Thyroid gland (tissue), 4 donors: ENCODE results near the gene ABCA5. TPM values are rescaled to one million over a fixed set of nuclear protein-coding genes. Genes with fewer than 3 reads are reported as not detected.
A peak's percentile ranks its signal among the peaks of the same experiment; 100 is the strongest.

ENCODE experiments used
- DNase-seq, 2 donors: peaks; one replicate each; pipeline ENCODE4 v3.0.0-alpha.2; 2019
- H3K27ac ChIP-seq, 3 donors: fragments of 200-600 bp; sonication (generic); 1 replicate in 2 of 3; 2 replicates in 1 of 3; pipeline ENCODE4 v1.5.1; 2016 to 2019; ENCODE audit warnings: mild to moderate bottlenecking in 1 of 3, moderate library complexity in 1 of 3
- H3K27me3 ChIP-seq: fragments of 200-600 bp; sonication (generic); one replicate; pipeline ENCODE4 v1.5.1; 2019
- H3K36me3 ChIP-seq, 2 donors: fragments of 200-600 bp; sonication (generic); one replicate each; pipeline ENCODE4 v1.5.1; 2016 to 2019
- H3K4me1 ChIP-seq, 2 donors: fragments of 200-600 bp; sonication (generic); one replicate each; pipeline ENCODE4 v1.5.1; 2017 to 2019
- H3K4me3 ChIP-seq, 3 donors: fragments of 200-600 bp; sonication (generic); replicated peaks in 1 of 3; 1 replicate in 2 of 3; 2 replicates in 1 of 3; pipeline ENCODE4 v1.5.1; 2016; ENCODE audit warnings: mild to moderate bottlenecking in 1 of 3
- H3K9me3 ChIP-seq: fragments of 200-600 bp; sonication (generic); one replicate; pipeline ENCODE4 v1.5.1; 2017
- CTCF ChIP-seq, 6 experiments: fragments of 200-600 bp in 3 of 6; fragments of 450-650 bp in 3 of 6; sonication (generic) in 3 of 6; IDR thresholded peaks; one replicate each; pipeline ENCODE4 v1.5.1; 2016 to 2019; ENCODE audit warnings: antibody characterized with exemption in 6 of 6, mild to moderate bottlenecking in 2 of 6, inconsistent platforms in 1 of 6, moderate library complexity in 1 of 6
- POLR2A ChIP-seq, 2 donors: fragments of 450-650 bp; IDR thresholded peaks; one replicate each; pipeline ENCODE4 v1.6.1; 2017; ENCODE audit warnings: antibody characterized with exemption in 2 of 2, mild to moderate bottlenecking in 2 of 2, moderate library complexity in 1 of 2
- WGBS, 2 donors: methylation state at CpG; one replicate each; pipeline ENCODE4 v1.1.5; 2017; 5-methylcytosine and 5-hydroxymethylcytosine counted together
- intact Hi-C: fragments of 100-400 bp; cut with DNase I; formaldehyde crosslinking; loops from one replicate; pipeline ENCODE4 v1.15.1; 2023
- total RNA-seq, 4 donors: library from RNA; depleted of rRNA; stranded (reverse); fragments of >200 nt; gene quantifications; one replicate each; pipeline ENCODE4 v1.2.3, GENCODE V29; 2016

Gene ABCA5
- total RNA-seq, 4 donors from 2014 or later: 39.2 to 69.0 (median 52.3) TPM

- DNase-seq: no peak
- intact Hi-C loops: no loop called here
- Histone ChIP-seq H3K4me1 (peaks cover 7 to 8% of the 10 kb centered on the region in 2 donors), H3K4me3 (peak overlapping the region; percentile 57 to 90 (median 86)), H3K9me3 (no peaks in the 10 kb centered on the region), H3K27me3 (no peaks in the 10 kb centered on the region), H3K27ac (peak overlapping the region; percentile 83 to 89 (median 84)), H3K36me3 (no peaks in the 10 kb centered on the region)
- WGBS, 2 donors: 0 to 1% methylated on average over 27 to 28 of the region's 51 CpGs
- TF ChIP-seq POLR2A (IDR thresholded peaks at IDR 0.05) (peak in 1 of 2 donors; percentile 29), CTCF (IDR thresholded peaks at IDR 0.05) (no peak)
Observed at GRCh38 chr17:69326377-69327059, 415 bp downstream of the ABCA5 start.

GRCh38 chr17:69325518-69326376, 1.2 kb downstream of the ABCA5 start:
- intact Hi-C loops: no loop called here
- Histone ChIP-seq H3K36me3 (no peaks in the 10 kb centered on the region), H3K9me3 (no peaks in the 10 kb centered on the region), H3K27ac (peak overlapping the region; percentile 83 to 89 (median 84)), H3K4me3 (peak overlapping the region; percentile 57 to 90 (median 86)), H3K4me1 (peaks cover 7 to 8% of the 10 kb centered on the region in 2 donors), H3K27me3 (no peaks in the 10 kb centered on the region)
- no peak for DNase-seq
- TF ChIP-seq CTCF (IDR thresholded peaks at IDR 0.05) (no peak), POLR2A (IDR thresholded peaks at IDR 0.05) (no peak)
- 59 to 60% methylated on average over 15 of the region's 15 CpGs for WGBS, 2 donors

GRCh38 chr17:69323806-69324205, 3.1 kb downstream of the ABCA5 start:
- TF ChIP-seq POLR2A (IDR thresholded peaks at IDR 0.05) (no peak), CTCF (IDR thresholded peaks at IDR 0.05) (no peak)
- intact Hi-C loops: no loop called here
- Histone ChIP-seq H3K36me3 (no peaks in the 10 kb centered on the region), H3K27ac (no peak overlapping the region), H3K27me3 (no peaks in the 10 kb centered on the region), H3K4me1 (peaks cover 7 to 8% of the 10 kb centered on the region in 2 donors), H3K9me3 (no peaks in the 10 kb centered on the region), H3K4me3 (no peak overlapping the region)
- no peak for DNase-seq
- WGBS, 2 donors: 77 to 84% methylated on average over 1 of the region's 1 CpG

GRCh38 chr17:69320908-69321238, 6.1 kb downstream of the ABCA5 start:
- Histone ChIP-seq H3K27me3 (no peaks in the 10 kb centered on the region), H3K9me3 (no peaks in the 10 kb centered on the region), H3K36me3 (no peaks in the 10 kb centered on the region), H3K4me1 (peaks cover 4 to 5% of the 10 kb centered on the region in 2 donors), H3K27ac (no peak overlapping the region), H3K4me3 (no peak overlapping the region)
- no peak for DNase-seq
- WGBS, 2 donors: 94 to 97% methylated on average over 4 of the region's 4 CpGs
- intact Hi-C loops: no loop called here
- no peak for TF ChIP-seq POLR2A (IDR thresholded peaks at IDR 0.05)
- TF ChIP-seq CTCF (IDR thresholded peaks at IDR 0.05): no peak
